Chondrocyte (in vitro differentiated cells): ENCODE measurements around the gene RUNX1. TPM values are rescaled to one million over a fixed set of nuclear protein-coding genes. Genes with fewer than 3 reads are reported as not detected.

Experiments used
- DNase-seq: peaks from one replicate; pipeline ENCODE4 v3.0.0; 2021; ENCODE audit warnings: mixed read lengths, low spot score
- H3K27ac Mint-ChIP-seq: one replicate; pipeline ENCODE4 v1.8.0; 2021; ENCODE audit warnings: mild to moderate bottlenecking, moderate library complexity, mixed read lengths; ENCODE audit not compliant: unreplicated experiment
- H3K27me3 Mint-ChIP-seq: 2 replicates; pipeline ENCODE4 v1.8.0; 2021; ENCODE audit warnings: low read depth, mixed read lengths
- H3K36me3 Mint-ChIP-seq: 2 replicates; pipeline ENCODE4 v1.8.0; 2021; ENCODE audit warnings: low read depth, mixed read lengths
- H3K4me1 Mint-ChIP-seq: 2 replicates; pipeline ENCODE4 v1.8.0; 2021; ENCODE audit warnings: low read depth, mild to moderate bottlenecking, mixed read lengths
- H3K4me3 Mint-ChIP-seq: one replicate; pipeline ENCODE4 v1.8.0; 2021; ENCODE audit warnings: mild to moderate bottlenecking, moderate library complexity, mixed read lengths; ENCODE audit not compliant: unreplicated experiment
- H3K9me3 Mint-ChIP-seq: 2 replicates; pipeline ENCODE4 v1.8.0; 2021; ENCODE audit warnings: low read depth, mixed read lengths
- total RNA-seq: library from RNA; stranded (reverse); gene quantifications from 3 replicates; pipeline ENCODE4 v1.2.1, GENCODE V29; 2021
- TF ChIP-seq, protein P1 (sequence below): fragments of 200-600 bp; sonication (generic); IDR thresholded peaks from 2 replicates; pipeline ENCODE4 v1.5.0; 2021; ENCODE audit warnings: antibody characterized with exemption, mild to moderate bottlenecking, moderate library complexity

The RUNX1 gene
- total RNA-seq, 1 donor from 2014 or later = 37.9 TPM

- peaks cover 33% of the 10 kb centered on the region for H3K36me3 Mint-ChIP-seq
- H3K4me3 Mint-ChIP-seq = no peak overlapping the region
Observed at GRCh38 chr21:34800797-34801518, 248.1 kb downstream of the RUNX1 start.

GRCh38 chr21:34799092-34799491 is 250.0 kb downstream of the RUNX1 start:
- Mint-ChIP-seq H3K27ac (peak overlapping the region; percentile 55), H3K9me3 (no peaks in the 10 kb centered on the region), H3K4me1 (peaks cover 51% of the 10 kb centered on the region), H3K36me3 (peaks cover 33% of the 10 kb centered on the region), H3K27me3 (no peaks in the 10 kb centered on the region), H3K4me3 (no peak overlapping the region)
- DNase-seq = no peak
- TF ChIP-seq, protein P1, sequence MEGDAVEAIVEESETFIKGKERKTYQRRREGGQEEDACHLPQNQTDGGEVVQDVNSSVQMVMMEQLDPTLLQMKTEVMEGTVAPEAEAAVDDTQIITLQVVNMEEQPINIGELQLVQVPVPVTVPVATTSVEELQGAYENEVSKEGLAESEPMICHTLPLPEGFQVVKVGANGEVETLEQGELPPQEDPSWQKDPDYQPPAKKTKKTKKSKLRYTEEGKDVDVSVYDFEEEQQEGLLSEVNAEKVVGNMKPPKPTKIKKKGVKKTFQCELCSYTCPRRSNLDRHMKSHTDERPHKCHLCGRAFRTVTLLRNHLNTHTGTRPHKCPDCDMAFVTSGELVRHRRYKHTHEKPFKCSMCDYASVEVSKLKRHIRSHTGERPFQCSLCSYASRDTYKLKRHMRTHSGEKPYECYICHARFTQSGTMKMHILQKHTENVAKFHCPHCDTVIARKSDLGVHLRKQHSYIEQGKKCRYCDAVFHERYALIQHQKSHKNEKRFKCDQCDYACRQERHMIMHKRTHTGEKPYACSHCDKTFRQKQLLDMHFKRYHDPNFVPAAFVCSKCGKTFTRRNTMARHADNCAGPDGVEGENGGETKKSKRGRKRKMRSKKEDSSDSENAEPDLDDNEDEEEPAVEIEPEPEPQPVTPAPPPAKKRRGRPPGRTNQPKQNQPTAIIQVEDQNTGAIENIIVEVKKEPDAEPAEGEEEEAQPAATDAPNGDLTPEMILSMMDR = no peak

More at GRCh38 chr21:34800797-34801518, 248.1 kb downstream of the RUNX1 start:
- Mint-ChIP-seq H3K27me3 (no peaks in the 10 kb centered on the region), H3K4me1 (peaks cover 47% of the 10 kb centered on the region), H3K9me3 (peaks cover 10% of the 10 kb centered on the region), H3K27ac (peak overlapping the region; percentile 8)
- DNase-seq = no peak
- TF ChIP-seq, protein P1 = no peak

GRCh38 chr21:34797921-34798535 is 251.1 kb downstream of the RUNX1 start:
- peaks cover 44% of the 10 kb centered on the region for H3K4me1 Mint-ChIP-seq
- H3K9me3 Mint-ChIP-seq = no peaks in the 10 kb centered on the region
- TF ChIP-seq, protein P1 = no peak
- no peak for DNase-seq
- H3K27ac Mint-ChIP-seq = no peak overlapping the region
- peaks cover 33% of the 10 kb centered on the region for H3K36me3 Mint-ChIP-seq
- no peak overlapping the region for H3K4me3 Mint-ChIP-seq
- no peaks in the 10 kb centered on the region for H3K27me3 Mint-ChIP-seq

GRCh38 chr21:34797201-34797525 is 251.9 kb downstream of the RUNX1 start:
- peaks cover 44% of the 10 kb centered on the region for H3K4me1 Mint-ChIP-seq
- H3K4me3 Mint-ChIP-seq = no peak overlapping the region
- no peaks in the 10 kb centered on the region for H3K27me3 Mint-ChIP-seq
- H3K9me3 Mint-ChIP-seq = no peaks in the 10 kb centered on the region
- peaks cover 36% of the 10 kb centered on the region for H3K36me3 Mint-ChIP-seq
- TF ChIP-seq, protein P1 = no peak
- no peak for DNase-seq
- peak overlapping the region; percentile 45 for H3K27ac Mint-ChIP-seq

GRCh38 chr21:34796518-34797200 is 252.4 kb downstream of the RUNX1 start:
- peaks cover 33% of the 10 kb centered on the region for H3K36me3 Mint-ChIP-seq
- no peaks in the 10 kb centered on the region for H3K27me3 Mint-ChIP-seq
- H3K9me3 Mint-ChIP-seq = no peaks in the 10 kb centered on the region
- H3K27ac Mint-ChIP-seq = peak overlapping the region; percentile 45
- TF ChIP-seq, protein P1 = no peak
- no peak for DNase-seq
- peaks cover 40% of the 10 kb centered on the region for H3K4me1 Mint-ChIP-seq
- no peak overlapping the region for H3K4me3 Mint-ChIP-seq
